ENCODE data around the gene MEGF11.
A peak's percentile ranks its signal among the peaks of the same experiment; 100 is the strongest.

Gene MEGF11

GRCh38 chr15:66224946-66225345 lies 28.6 kb downstream of the MEGF11 start:
- no peak for DNase-seq (ENCODE audit: low read depth)
- no peak overlapping the region for H3K4me3 ChIP-seq (ENCODE audit: low read depth, low read length)
- no peak for TF ChIP-seq CTCF (conservative IDR thresholded peaks at IDR 0.05; ENCODE audit: low read depth, low read length)

DNA sequence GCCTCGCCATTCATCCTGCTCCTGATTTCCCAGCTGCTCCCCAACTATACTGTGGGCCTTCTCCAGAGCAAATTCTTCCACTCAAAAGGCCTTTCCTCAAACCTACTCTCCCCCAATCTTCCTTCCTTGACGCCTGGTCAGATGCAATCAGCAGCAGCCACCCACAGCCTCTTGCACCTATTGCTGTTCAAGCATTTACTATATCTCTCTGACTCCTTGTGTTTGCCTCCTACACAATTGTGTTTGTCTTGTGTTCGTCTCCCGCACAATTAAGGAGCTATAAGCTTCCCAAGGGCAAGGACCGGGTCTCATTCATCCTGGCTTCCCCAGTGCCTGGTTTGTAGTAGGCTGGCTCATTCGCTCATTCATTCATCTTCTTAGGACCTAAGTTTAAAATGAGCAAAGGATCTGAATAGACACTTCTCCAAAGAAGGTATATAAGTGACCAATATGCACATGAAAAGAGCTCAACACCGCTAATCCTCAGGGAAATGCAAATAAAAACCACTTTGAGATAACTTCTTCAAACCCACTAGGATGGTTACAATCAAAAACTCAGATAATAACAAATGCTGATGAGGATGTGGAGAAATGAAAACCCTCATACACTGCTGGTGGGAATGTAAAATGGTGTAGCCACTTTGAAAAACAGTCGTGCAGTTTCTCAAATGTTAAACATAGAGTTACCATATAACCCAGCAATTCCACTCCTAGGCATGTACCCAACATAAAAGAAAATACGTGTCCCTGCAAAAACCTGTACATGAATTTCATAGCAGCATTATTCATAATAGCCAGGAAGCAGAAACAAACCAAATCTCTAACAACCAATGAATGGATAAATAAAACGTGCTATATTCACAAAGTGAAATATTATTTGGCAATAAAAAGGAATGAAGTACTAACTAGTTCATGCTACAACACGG lies 31.0 kb downstream of the MEGF11 start:
- no peak for DNase-seq (ENCODE audit: low read depth)
- TF ChIP-seq CTCF (conservative IDR thresholded peaks at IDR 0.05; ENCODE audit: low read depth, low read length), result no peak
- no peak overlapping the region for H3K4me3 ChIP-seq (ENCODE audit: low read depth, low read length)

DNA sequence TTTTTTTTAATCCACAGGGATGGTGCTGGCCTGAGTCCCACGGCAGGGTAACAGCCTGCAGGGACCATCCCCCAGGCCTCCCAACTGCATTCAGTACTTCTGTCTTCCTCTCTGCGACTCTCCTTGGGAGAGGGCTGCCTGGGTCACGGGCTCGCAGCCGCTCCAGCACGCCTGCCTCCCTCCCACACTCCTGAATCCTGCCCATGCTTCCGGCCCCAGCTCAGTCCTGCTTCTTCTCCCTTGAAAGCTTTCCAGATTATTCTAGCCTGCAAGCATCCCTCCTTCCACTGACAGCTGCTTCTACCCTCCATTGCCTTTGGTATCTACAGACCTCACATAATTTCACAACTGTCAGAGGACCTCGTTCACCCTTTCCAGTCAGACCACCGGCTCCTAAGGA lies 32.4 kb downstream of the MEGF11 start:
- DNase-seq (ENCODE audit: low read depth), result peak; percentile 7
- TF ChIP-seq CTCF (conservative IDR thresholded peaks at IDR 0.05; ENCODE audit: low read depth, low read length), result no peak

GRCh38 chr15:66220601-66221000 lies 32.9 kb downstream of the MEGF11 start:
- TF ChIP-seq CTCF (conservative IDR thresholded peaks at IDR 0.05; ENCODE audit: low read depth, low read length), result peak; percentile 2
- no peak for DNase-seq (ENCODE audit: low read depth)
- no peak overlapping the region for H3K4me3 ChIP-seq (ENCODE audit: low read depth, low read length)

More for the DNA sequence above, 32.4 kb downstream of the MEGF11 start:
- H3K4me3 ChIP-seq (ENCODE audit: low read depth, low read length), result no peak overlapping the region

DNA sequence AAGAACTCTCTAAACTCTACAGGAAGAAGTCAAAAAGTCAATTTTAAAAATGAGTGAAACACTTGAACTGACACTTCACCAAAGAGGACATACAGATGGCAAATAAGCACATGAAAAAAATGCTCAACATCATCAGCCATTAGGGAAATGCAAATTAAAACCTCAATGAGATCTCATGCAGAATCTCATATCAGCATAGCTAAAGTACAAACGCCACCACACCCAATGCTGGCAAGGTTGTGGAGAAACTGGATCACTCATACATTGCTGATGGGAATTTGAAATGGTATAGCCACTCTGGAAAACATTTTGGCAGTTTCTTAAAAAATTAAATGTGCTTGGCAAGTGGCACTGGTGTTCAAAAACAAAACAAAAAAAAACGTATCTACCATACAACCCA lies 34.2 kb downstream of the MEGF11 start:
- no peak for DNase-seq (ENCODE audit: low read depth)
- no peak overlapping the region for H3K4me3 ChIP-seq (ENCODE audit: low read depth, low read length)
- TF ChIP-seq CTCF (conservative IDR thresholded peaks at IDR 0.05; ENCODE audit: low read depth, low read length), result no peak

DNA sequence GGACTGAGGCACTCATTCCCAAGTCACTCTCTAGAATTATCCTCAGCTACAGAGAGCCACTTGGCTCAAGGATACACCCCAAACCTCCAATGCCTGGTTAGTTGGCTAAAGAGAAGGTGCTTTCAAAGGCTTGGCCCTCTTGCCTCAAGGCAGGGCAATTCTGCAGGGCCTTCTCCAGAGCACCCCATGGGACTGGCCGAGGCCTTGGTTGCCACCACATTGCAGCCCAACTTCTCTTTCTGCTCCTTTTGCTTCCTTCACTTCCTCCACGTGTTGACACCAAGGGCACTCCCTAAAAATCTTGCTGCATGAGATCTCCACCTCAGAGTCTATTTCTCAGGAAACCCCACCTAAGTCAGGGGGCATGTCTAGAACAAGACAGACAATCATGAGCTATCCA lies 36.7 kb downstream of the MEGF11 start:
- TF ChIP-seq CTCF (conservative IDR thresholded peaks at IDR 0.05; ENCODE audit: low read depth, low read length), result no peak
- no peak for DNase-seq (ENCODE audit: low read depth)
- no peak overlapping the region for H3K4me3 ChIP-seq (ENCODE audit: low read depth, low read length)

GRCh38 chr15:66215811-66216210 lies 37.7 kb downstream of the MEGF11 start:
- H3K4me3 ChIP-seq (ENCODE audit: low read depth, low read length), result no peak overlapping the region
- no peak for TF ChIP-seq CTCF (conservative IDR thresholded peaks at IDR 0.05; ENCODE audit: low read depth, low read length)
- no peak for DNase-seq (ENCODE audit: low read depth)

Data from choroid plexus epithelial cell (primary cell).